GM23248 (cell line): ENCODE data around the gene PIK3C3.

Experiments
- EZH2 ChIP-seq: fragments of 200-600 bp; sonication (generic); IDR thresholded peaks from 2 replicates; pipeline ENCODE4 v1.6.1; 2018; ENCODE audit warnings: antibody characterized with exemption, mild to moderate bottlenecking; ENCODE audit not compliant: insufficient read depth, poor library complexity, severe bottlenecking
- EZH2phosphoT487 ChIP-seq: fragments of 200-600 bp; sonication (generic); IDR thresholded peaks from 2 replicates; pipeline ENCODE4 v1.6.1; 2018; ENCODE audit warnings: antibody characterized with exemption, moderate library complexity, mild to moderate bottlenecking, low read depth; ENCODE audit not compliant: insufficient read depth

DNA sequence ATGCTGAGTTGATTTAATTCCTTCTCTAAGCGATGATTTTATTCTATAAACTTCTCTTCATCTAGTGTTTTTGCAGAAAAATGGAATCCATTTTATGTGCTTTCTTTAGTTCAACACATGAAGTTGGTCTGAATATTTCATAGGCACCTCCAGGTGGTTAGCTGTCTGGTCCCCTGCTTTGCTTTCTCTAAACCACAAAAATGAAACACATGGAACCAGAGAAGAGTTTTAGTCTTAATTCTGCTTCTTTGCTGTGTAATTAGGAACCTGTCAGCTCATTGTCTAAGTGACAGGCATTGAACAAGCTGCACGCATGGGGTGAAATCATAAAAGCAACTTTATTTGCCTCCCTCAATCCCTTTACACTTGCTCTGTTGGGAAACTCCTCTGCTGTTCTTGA is 150.4 kb downstream of the PIK3C3 start:
- no peak for TF ChIP-seq EZH2phosphoT487
- no peak for TF ChIP-seq EZH2
